Testis (tissue), 2 donors: ENCODE measurements around the gene CD7.

ENCODE experiments used
- CTCF ChIP-seq, 3 experiments: fragments of 450-650 bp in 2 of 3; fragments of 200-600 bp in 1 of 3; sonication (generic) in 1 of 3; IDR thresholded peaks; one replicate each; pipeline ENCODE4 v1.5.1; 2016 to 2019; ENCODE audit warnings: antibody characterized with exemption in 3 of 3, mild to moderate bottlenecking in 2 of 3, moderate library complexity in 1 of 3
- POLR2A ChIP-seq: fragments of 450-650 bp; IDR thresholded peaks from one replicate; pipeline ENCODE4 v1.6.1; 2017; ENCODE audit warnings: antibody characterized with exemption, mild to moderate bottlenecking, moderate library complexity

- no peak for TF ChIP-seq POLR2A
- TF ChIP-seq CTCF (IDR thresholded peaks at IDR 0.05) = no peak
Observed at GRCh38 chr17:82344175-82344907, 26.9 kb upstream of the CD7 start.
